ENCODE results near the gene GPSM1. TPM values are rescaled to one million over a fixed set of nuclear protein-coding genes. Genes with fewer than 3 reads are reported as not detected.

The GPSM1 gene
- total and polyA plus RNA-seq, 4 donors, result 0.11 to 2.9 (median 1.6) TPM

DNA sequence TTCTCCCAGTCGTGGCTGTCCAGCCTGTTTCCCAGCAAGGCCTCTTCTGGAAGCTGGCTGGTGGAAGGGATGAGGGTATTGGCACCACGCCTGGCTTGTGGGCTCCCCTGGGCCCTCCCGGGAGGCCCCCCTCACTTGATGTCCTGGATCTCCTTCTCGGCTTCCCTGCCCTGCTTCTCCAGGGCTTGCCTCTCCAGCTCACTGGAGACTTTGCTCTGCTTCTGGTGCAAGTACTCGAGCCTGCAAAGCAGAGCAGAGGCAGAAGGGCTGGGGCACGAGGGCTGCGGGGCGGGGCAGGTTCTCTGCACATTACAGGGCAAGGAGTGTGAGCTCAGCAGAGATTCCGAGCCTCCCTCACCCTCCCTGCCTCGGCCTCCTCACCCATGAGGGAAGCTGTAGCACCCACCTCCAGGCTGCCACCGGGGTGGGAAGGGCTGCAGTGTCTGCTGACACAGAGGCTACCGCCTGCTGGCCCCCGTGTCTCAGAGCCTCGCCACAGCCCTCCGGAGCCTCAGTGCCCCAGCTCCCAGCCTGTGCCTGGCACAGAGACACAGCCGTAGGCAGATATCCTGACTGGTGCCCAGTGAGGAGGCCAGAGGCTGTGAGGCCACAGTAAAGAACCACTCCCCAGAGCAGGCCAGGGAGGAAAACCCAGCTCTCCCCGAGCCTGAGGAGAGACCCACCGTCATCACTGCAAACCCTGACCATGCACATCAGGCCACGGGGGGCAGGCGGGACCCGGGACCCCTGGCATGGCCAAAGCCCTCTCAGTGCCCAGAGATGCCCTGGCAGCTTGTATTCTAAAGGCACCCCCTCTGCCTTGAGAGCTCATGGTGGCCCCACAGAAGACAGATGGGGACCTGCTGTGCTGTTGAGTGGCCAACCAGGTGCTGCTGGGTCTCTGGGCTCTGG, 65.5 kb downstream of the GPSM1 start:
- H3K27me3 ChIP-seq (ENCODE audit: control insufficient read depth in 4 of 4, insufficient read depth in 4 of 4, low read length in 3 of 4), result no peaks in the 10 kb centered on the region
- no peak for DNase-seq (ENCODE audit: low spot score)
- no peak overlapping the region for H3K27ac ChIP-seq (ENCODE audit: low read depth in 1 of 2, low read length in 2 of 2)
- no peak overlapping the region for H3K4me3 ChIP-seq (ENCODE audit: low read depth in 1 of 3, low read length in 3 of 3)
- TF ChIP-seq NR2F2 (IDR thresholded peaks at IDR 0.05) (no peak), FOXA2 (IDR thresholded peaks at IDR 0.05) (no peak), GABPA (IDR thresholded peaks at IDR 0.05 in 1 of 2, conservative IDR thresholded peaks at IDR 0.05 in 1 of 2) (no peak), EGR1 (IDR thresholded peaks at IDR 0.05; ENCODE audit: low read depth in 2 of 2) (no peak), YY1 (IDR thresholded peaks at IDR 0.05) (no peak)
- TF ChIP-seq, protein P1, sequence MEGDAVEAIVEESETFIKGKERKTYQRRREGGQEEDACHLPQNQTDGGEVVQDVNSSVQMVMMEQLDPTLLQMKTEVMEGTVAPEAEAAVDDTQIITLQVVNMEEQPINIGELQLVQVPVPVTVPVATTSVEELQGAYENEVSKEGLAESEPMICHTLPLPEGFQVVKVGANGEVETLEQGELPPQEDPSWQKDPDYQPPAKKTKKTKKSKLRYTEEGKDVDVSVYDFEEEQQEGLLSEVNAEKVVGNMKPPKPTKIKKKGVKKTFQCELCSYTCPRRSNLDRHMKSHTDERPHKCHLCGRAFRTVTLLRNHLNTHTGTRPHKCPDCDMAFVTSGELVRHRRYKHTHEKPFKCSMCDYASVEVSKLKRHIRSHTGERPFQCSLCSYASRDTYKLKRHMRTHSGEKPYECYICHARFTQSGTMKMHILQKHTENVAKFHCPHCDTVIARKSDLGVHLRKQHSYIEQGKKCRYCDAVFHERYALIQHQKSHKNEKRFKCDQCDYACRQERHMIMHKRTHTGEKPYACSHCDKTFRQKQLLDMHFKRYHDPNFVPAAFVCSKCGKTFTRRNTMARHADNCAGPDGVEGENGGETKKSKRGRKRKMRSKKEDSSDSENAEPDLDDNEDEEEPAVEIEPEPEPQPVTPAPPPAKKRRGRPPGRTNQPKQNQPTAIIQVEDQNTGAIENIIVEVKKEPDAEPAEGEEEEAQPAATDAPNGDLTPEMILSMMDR (IDR thresholded peaks at IDR 0.05; ENCODE audit: low read depth, low read length, missing input control), result no peak
- TF ChIP-seq, protein P2, sequence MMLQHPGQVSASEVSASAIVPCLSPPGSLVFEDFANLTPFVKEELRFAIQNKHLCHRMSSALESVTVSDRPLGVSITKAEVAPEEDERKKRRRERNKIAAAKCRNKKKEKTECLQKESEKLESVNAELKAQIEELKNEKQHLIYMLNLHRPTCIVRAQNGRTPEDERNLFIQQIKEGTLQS (IDR thresholded peaks at IDR 0.05), result no peak
- H3K36me3 ChIP-seq (ENCODE audit: control insufficient read depth in 4 of 4, insufficient read depth in 3 of 4, low read depth in 1 of 4, low read length in 3 of 4), result peaks cover 4 to 56% (median 26%) of the 10 kb centered on the region in 4 donors
- H3K9me3 ChIP-seq (ENCODE audit: control insufficient read depth in 4 of 4, low read length in 3 of 4), result no peaks in the 10 kb centered on the region
- H3K9ac ChIP-seq (ENCODE audit: low read depth in 1 of 2, low read length in 2 of 2), result no peak overlapping the region
- H3K4me1 ChIP-seq (ENCODE audit: control insufficient read depth in 4 of 4, insufficient read depth in 4 of 4, low read length in 3 of 4), result peaks cover 10 to 28% (median 21%) of the 10 kb centered on the region in 4 donors
- WGBS, result 94% methylated on average over 21 of the region's 21 CpGs

DNA sequence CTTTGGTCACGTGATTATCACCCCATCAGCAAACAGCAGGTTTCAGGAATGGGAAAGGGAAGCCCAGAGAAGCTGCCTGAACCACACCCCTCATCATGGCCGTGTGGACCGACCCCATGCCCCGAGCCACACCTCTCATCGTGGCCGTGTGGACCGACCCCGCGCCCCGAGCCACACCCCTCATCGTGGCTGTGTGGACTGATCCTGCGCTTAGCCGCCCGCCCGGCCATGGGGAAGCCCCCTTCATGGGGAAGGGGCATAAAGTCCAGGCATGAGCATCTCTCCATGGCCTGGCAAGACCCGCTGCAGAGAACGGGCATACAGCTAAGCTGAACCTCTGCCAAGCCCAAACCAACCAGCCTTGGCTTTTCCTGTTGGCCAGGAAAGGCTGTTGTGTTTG, 66.2 kb downstream of the GPSM1 start:
- DNase-seq (ENCODE audit: low spot score), result no peak
- peaks cover 4 to 50% (median 25%) of the 10 kb centered on the region in 4 donors for H3K36me3 ChIP-seq (ENCODE audit: control insufficient read depth in 4 of 4, insufficient read depth in 3 of 4, low read depth in 1 of 4, low read length in 3 of 4)
- H3K27ac ChIP-seq (ENCODE audit: low read depth in 1 of 2, low read length in 2 of 2), result no peak overlapping the region
- H3K9ac ChIP-seq (ENCODE audit: low read depth in 1 of 2, low read length in 2 of 2), result no peak overlapping the region
- TF ChIP-seq, protein P3, sequence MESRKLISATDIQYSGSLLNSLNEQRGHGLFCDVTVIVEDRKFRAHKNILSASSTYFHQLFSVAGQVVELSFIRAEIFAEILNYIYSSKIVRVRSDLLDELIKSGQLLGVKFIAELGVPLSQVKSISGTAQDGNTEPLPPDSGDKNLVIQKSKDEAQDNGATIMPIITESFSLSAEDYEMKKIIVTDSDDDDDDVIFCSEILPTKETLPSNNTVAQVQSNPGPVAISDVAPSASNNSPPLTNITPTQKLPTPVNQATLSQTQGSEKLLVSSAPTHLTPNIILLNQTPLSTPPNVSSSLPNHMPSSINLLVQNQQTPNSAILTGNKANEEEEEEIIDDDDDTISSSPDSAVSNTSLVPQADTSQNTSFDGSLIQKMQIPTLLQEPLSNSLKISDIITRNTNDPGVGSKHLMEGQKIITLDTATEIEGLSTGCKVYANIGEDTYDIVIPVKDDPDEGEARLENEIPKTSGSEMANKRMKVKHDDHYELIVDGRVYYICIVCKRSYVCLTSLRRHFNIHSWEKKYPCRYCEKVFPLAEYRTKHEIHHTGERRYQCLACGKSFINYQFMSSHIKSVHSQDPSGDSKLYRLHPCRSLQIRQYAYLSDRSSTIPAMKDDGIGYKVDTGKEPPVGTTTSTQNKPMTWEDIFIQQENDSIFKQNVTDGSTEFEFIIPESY (IDR thresholded peaks at IDR 0.05), result no peak
- TF ChIP-seq RAD21 (IDR thresholded peaks at IDR 0.05), result no peak
- H3K4me3 ChIP-seq (ENCODE audit: low read depth in 1 of 3, low read length in 3 of 3), result no peak overlapping the region
- no peaks in the 10 kb centered on the region for H3K9me3 ChIP-seq (ENCODE audit: control insufficient read depth in 4 of 4, low read length in 3 of 4)
- peaks cover 10 to 35% (median 24%) of the 10 kb centered on the region in 4 donors for H3K4me1 ChIP-seq (ENCODE audit: control insufficient read depth in 4 of 4, insufficient read depth in 4 of 4, low read length in 3 of 4)
- H3K27me3 ChIP-seq (ENCODE audit: control insufficient read depth in 4 of 4, insufficient read depth in 4 of 4, low read length in 3 of 4), result no peaks in the 10 kb centered on the region
- whole genome bisulfite sequencing, result 90% methylated on average over 17 of the region's 17 CpGs

DNA sequence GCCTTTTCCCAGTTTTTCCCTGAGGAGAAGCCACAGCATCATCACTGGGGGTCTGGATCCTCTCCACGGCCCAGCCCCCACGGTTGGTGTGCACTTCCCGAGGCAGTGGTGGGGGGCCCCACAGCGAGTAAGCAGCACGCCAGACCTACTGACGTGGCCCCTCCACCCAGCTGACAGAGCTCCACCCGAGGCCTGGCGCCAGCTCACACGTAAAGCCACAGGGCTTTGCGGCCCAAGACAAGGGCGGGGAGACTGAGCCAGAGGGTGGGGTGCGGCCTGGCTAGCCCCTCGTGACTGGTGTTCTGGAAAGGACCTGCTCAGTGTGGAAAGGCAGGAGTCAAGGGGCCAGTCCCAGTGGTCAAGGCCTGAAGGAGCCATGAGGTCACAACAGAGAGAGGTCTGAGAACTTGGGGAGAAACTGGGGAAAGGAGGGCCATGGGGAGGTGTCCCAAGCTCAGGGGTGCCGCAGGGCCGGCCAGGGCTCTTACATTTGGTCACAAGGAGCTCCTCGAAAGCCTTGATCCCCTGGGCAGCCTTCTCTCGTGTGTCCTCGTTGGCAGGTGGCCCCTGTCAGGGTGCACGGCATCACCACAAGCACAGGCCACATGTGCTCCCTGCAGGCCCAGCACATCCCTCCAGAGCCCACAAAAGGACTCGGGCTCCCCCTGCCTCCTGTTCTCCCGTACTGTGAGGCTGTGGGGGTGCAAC, 67.1 kb downstream of the GPSM1 start:
- no peak overlapping the region for H3K27ac ChIP-seq (ENCODE audit: low read depth in 1 of 2, low read length in 2 of 2)
- H3K36me3 ChIP-seq (ENCODE audit: control insufficient read depth in 4 of 4, insufficient read depth in 3 of 4, low read depth in 1 of 4, low read length in 3 of 4), result peaks cover 2 to 41% (median 20%) of the 10 kb centered on the region in 4 donors
- H3K9ac ChIP-seq (ENCODE audit: low read depth in 1 of 2, low read length in 2 of 2), result no peak overlapping the region
- H3K4me3 ChIP-seq (ENCODE audit: low read depth in 1 of 3, low read length in 3 of 3), result no peak overlapping the region
- no peak for DNase-seq (ENCODE audit: low spot score)
- no peaks in the 10 kb centered on the region for H3K9me3 ChIP-seq (ENCODE audit: control insufficient read depth in 4 of 4, low read length in 3 of 4)
- WGBS, result 96% methylated on average over 21 of the region's 21 CpGs
- no peaks in the 10 kb centered on the region for H3K27me3 ChIP-seq (ENCODE audit: control insufficient read depth in 4 of 4, insufficient read depth in 4 of 4, low read length in 3 of 4)
- TF ChIP-seq SP1 (IDR thresholded peaks at IDR 0.05) (no peak), YY1 (IDR thresholded peaks at IDR 0.05) (no peak)
- TF ChIP-seq, protein P4, sequence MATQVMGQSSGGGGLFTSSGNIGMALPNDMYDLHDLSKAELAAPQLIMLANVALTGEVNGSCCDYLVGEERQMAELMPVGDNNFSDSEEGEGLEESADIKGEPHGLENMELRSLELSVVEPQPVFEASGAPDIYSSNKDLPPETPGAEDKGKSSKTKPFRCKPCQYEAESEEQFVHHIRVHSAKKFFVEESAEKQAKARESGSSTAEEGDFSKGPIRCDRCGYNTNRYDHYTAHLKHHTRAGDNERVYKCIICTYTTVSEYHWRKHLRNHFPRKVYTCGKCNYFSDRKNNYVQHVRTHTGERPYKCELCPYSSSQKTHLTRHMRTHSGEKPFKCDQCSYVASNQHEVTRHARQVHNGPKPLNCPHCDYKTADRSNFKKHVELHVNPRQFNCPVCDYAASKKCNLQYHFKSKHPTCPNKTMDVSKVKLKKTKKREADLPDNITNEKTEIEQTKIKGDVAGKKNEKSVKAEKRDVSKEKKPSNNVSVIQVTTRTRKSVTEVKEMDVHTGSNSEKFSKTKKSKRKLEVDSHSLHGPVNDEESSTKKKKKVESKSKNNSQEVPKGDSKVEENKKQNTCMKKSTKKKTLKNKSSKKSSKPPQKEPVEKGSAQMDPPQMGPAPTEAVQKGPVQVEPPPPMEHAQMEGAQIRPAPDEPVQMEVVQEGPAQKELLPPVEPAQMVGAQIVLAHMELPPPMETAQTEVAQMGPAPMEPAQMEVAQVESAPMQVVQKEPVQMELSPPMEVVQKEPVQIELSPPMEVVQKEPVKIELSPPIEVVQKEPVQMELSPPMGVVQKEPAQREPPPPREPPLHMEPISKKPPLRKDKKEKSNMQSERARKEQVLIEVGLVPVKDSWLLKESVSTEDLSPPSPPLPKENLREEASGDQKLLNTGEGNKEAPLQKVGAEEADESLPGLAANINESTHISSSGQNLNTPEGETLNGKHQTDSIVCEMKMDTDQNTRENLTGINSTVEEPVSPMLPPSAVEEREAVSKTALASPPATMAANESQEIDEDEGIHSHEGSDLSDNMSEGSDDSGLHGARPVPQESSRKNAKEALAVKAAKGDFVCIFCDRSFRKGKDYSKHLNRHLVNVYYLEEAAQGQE (IDR thresholded peaks at IDR 0.05), result no peak
- peaks cover 10 to 44% (median 33%) of the 10 kb centered on the region in 4 donors for H3K4me1 ChIP-seq (ENCODE audit: control insufficient read depth in 4 of 4, insufficient read depth in 4 of 4, low read length in 3 of 4)

Measured in liver (tissue), 9 donors.